Measurements from ENCODE around the gene ADM. TPM values are rescaled to one million over a fixed set of nuclear protein-coding genes. Genes with fewer than 3 reads are reported as not detected.

ADM gene
- total and polyA plus RNA-seq, 2 donors (not counting 1 experiment from before 2014, with no cell fraction given): 2.3 to 10.4 TPM

DNA sequence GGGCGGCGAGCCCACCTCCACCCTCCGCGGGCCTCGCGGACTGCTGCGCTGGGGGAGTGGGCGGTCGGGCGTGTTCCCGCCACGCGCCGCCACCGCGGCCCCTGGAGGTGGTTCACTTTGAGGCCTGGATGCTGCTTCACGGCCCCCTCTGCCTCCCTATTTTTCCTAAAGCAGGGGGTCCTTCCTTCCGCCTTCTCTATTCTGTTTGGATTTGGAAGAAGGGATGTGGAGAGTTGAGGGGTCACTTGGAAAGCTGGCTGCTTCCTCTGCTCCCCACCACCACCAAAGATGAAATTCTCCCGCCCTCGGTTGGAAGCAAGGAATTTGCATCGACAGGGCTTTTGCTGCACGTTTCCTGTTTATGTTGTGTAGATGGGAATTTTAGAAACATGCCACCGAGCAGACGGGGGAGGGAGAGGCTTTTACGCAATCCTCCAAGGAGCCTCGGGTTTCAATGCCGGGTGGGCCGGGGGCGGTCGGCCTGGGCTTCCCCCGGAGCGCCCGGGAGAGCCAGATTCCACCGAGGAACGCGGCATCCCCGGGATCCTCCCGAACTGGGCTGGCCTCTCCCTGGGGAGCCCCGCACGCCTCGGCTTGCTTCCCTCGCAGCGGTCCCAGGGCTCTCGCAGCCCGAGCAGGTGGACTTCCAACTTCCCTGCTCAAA is 10.5 kb upstream of the ADM start:
- Histone ChIP-seq H3K4me3 (ENCODE audit: control extremely low read depth in 1 of 5, extremely low read depth in 1 of 5, insufficient read depth in 1 of 5, low read depth in 2 of 5, low read length in 4 of 5) (peak overlapping the region; percentile 49 to 92 (median 70)), H3K79me2 (ENCODE audit: control insufficient read depth, insufficient read depth, low read length) (peaks cover 13% of the 10 kb centered on the region), H3K9me3 (ENCODE audit: control extremely low read depth in 1 of 3, control insufficient read depth in 2 of 3, insufficient read depth in 1 of 3, low read length in 2 of 3) (no peaks in the 10 kb centered on the region), H3K4me1 (ENCODE audit: control insufficient read depth in 2 of 2, insufficient read depth in 2 of 2, low read length in 2 of 2) (peaks cover 19 to 20% of the 10 kb centered on the region in 2 donors), H3K9ac (ENCODE audit: low read length) (peak overlapping the region; percentile 88), H3K27ac (ENCODE audit: low read length in 2 of 2) (no peak overlapping the region), H3K4me2 (replicated peaks; ENCODE audit: low read depth, low read length, poor library complexity, severe bottlenecking) (peak overlapping the region; percentile 99), H3K27me3 (replicated peaks in 1 of 4; ENCODE audit: control extremely low read depth in 1 of 4, control insufficient read depth in 3 of 4, insufficient read depth in 4 of 4, low read length in 3 of 4) (peaks cover 0 to 25% (median 13%) of the 10 kb centered on the region in 4 experiments), H3K36me3 (replicated peaks in 1 of 2; ENCODE audit: control extremely low read depth in 1 of 2, control insufficient read depth in 1 of 2, extremely low read depth in 1 of 2, insufficient read depth in 2 of 2, low read length in 1 of 2) (no peaks in the 10 kb centered on the region), H4K20me1 (ENCODE audit: control insufficient read depth, insufficient read depth, low read length, poor library complexity, severe bottlenecking) (peaks cover 8% of the 10 kb centered on the region), H2AFZ (ENCODE audit: insufficient read depth, low read depth, low read length, poor library complexity, severe bottlenecking) (peak overlapping the region; percentile 91)
- Mint-ChIP-seq H3K9me3 (ENCODE audit: insufficient read depth) (no peaks in the 10 kb centered on the region), H3K4me3 (peak overlapping the region; percentile 87), H3K27me3 (peaks cover 40% of the 10 kb centered on the region), H3K4me1 (peaks cover 24% of the 10 kb centered on the region), H3K27ac (no peak overlapping the region)
- DNase-seq (no peak), ATAC-seq (ENCODE audit: low read depth) (no peak)
- intact Hi-C loops (cut with micrococcal nuclease): loop anchor here (1.0 to 2.0 kb wide), 2 partner anchors 9 to 14 kb away; no protein-coding TSS in a partner anchor
- ChIA-PET CTCF (interaction anchor here (0.7 to 2.1 kb wide), 4 partner anchors 11 to 16 kb away, joined by 3 to 14 read pairs (median 8); partner anchors contain the start of gene ADM), POLR2A (interaction anchor here (0.7 to 1.0 kb wide), 2 partner anchors 10 to 38 kb away, joined by 4 to 5 read pairs; partner anchors contain the start of gene ADM)
- TF ChIP-seq, protein P1, sequence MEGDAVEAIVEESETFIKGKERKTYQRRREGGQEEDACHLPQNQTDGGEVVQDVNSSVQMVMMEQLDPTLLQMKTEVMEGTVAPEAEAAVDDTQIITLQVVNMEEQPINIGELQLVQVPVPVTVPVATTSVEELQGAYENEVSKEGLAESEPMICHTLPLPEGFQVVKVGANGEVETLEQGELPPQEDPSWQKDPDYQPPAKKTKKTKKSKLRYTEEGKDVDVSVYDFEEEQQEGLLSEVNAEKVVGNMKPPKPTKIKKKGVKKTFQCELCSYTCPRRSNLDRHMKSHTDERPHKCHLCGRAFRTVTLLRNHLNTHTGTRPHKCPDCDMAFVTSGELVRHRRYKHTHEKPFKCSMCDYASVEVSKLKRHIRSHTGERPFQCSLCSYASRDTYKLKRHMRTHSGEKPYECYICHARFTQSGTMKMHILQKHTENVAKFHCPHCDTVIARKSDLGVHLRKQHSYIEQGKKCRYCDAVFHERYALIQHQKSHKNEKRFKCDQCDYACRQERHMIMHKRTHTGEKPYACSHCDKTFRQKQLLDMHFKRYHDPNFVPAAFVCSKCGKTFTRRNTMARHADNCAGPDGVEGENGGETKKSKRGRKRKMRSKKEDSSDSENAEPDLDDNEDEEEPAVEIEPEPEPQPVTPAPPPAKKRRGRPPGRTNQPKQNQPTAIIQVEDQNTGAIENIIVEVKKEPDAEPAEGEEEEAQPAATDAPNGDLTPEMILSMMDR (IDR thresholded peaks at IDR 0.05): no peak
- no peak for TF ChIP-seq EZH2 (IDR thresholded peaks at IDR 0.05; ENCODE audit: borderline replicate concordance, insufficient read depth, low read depth, low read length, poor library complexity, severe bottlenecking)
- WGBS (ENCODE audit: insufficient coverage): 1% methylated on average over 38 of the region's 45 CpGs
